CD4-positive, alpha-beta T cell treated with Interleukin-17A for 4 hours (primary cell): ENCODE results near the gene USP7.

Experiments
- DNase-seq: peaks from one replicate; pipeline ENCODE4 v3.0.0-alpha.2; 2020; ENCODE audit warnings: mixed read lengths

The USP7 gene

GRCh38 chr16:8950580-8951077 is 13.1 kb downstream of the USP7 start:
- DNase-seq = no peak

GRCh38 chr16:8949536-8950418 is 13.9 kb downstream of the USP7 start:
- no peak for DNase-seq

- DNase-seq = no peak
Measured at GRCh38 chr16:8948831-8949230, 14.9 kb downstream of the USP7 start.

- no peak for DNase-seq
Measured at GRCh38 chr16:8948069-8948593, 15.6 kb downstream of the USP7 start.

- no peak for DNase-seq
Measured at GRCh38 chr16:8946544-8946943, 17.2 kb downstream of the USP7 start.

- DNase-seq = no peak
Measured at GRCh38 chr16:8945626-8946296, 17.9 kb downstream of the USP7 start.

- no peak for DNase-seq
Measured at GRCh38 chr16:8943966-8944759, 19.5 kb downstream of the USP7 start.

- DNase-seq = no peak
Measured at GRCh38 chr16:8943001-8943763, 20.5 kb downstream of the USP7 start.

GRCh38 chr16:8941718-8942344 is 21.9 kb downstream of the USP7 start:
- DNase-seq = no peak

- no peak for DNase-seq
Measured at GRCh38 chr16:8937803-8938202, 25.9 kb downstream of the USP7 start.

GRCh38 chr16:8936421-8936820 is 27.3 kb downstream of the USP7 start:
- DNase-seq = peak; percentile 81

GRCh38 chr16:8935989-8936388 is 27.7 kb downstream of the USP7 start:
- peak; percentile 26 for DNase-seq

GRCh38 chr16:8934601-8935000 is 29.1 kb downstream of the USP7 start:
- DNase-seq = no peak

GRCh38 chr16:8931859-8932258 is 31.8 kb downstream of the USP7 start:
- peak; percentile 76 for DNase-seq

GRCh38 chr16:8929086-8929748 is 34.5 kb downstream of the USP7 start:
- no peak for DNase-seq

GRCh38 chr16:8928467-8928957 is 35.2 kb downstream of the USP7 start:
- DNase-seq = no peak

GRCh38 chr16:8926827-8927226 is 36.9 kb downstream of the USP7 start:
- no peak for DNase-seq

GRCh38 chr16:8925455-8925854 is 38.3 kb downstream of the USP7 start:
- DNase-seq = no peak

- DNase-seq = no peak
Measured at GRCh38 chr16:8924214-8924613, 39.5 kb downstream of the USP7 start.

GRCh38 chr16:8923199-8923598 is 40.5 kb downstream of the USP7 start:
- DNase-seq = no peak
